ENCODE measurements around the gene EDEM3.
A peak's percentile ranks its signal among the peaks of the same experiment; 100 is the strongest.

Gene EDEM3

GRCh38 chr1:184669391-184669790 is 85.3 kb downstream of the EDEM3 start:
- no peak for DNase-seq (ENCODE audit: low spot score)

- no peak for DNase-seq (ENCODE audit: low spot score)
These were observed 89.3 kb downstream of the EDEM3 start for GRCh38 chr1:184665360-184665759.

- peak; percentile 60 for DNase-seq (ENCODE audit: low spot score)
These were observed 90.0 kb downstream of the EDEM3 start for GRCh38 chr1:184664661-184665060.

DNA sequence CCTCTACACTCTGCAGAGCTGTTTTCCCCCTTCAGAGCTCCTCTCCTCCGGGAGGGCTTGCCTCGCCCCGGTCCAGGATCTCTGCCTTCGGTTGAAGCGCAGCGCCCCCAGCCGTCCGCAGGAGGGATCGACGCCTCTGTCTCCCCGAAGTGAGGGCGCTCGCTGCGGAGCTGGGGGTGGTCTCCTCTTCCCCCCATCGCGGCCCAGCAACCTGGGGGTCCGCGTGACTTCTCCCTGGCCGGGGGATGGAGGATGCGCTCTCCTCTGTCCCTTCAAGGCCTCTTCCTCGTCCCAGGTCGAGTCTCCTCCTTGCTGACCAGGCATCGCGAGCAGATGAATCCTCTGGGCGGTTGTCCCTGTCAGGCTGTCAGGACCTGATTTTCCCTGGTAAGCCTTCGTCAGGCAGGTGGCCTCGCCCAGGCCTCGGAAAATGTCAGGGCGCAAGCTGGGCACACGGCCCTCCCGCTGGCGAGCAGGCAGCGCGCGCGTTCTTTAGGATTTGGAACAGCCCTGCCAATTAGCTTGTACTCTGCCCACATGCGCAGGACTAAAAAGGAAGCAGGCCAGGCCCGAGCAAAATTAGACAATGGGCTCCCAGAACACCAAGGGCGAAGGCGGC is 90.5 kb downstream of the EDEM3 start:
- DNase-seq (ENCODE audit: low spot score): peak; percentile 90

DNA sequence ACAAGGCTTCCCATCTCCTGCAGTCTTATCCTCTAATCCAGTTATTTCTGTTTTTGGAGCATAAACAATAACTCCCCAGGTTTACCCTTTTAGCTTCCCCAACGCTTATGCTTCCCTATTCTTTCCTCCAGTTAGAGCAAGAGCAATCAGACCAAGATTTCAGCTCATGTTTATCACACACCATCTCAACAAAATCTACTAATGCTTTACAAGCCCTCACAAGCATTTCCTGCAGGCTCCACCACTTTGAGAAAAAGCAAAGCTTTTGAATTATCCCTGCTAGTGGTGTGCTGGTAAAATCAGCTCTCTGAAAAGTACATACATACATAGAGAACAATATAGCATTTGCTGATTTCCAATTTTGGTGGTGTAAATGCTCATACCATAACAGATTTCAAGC is 92.9 kb downstream of the EDEM3 start:
- no peak for DNase-seq (ENCODE audit: low spot score)

DNA sequence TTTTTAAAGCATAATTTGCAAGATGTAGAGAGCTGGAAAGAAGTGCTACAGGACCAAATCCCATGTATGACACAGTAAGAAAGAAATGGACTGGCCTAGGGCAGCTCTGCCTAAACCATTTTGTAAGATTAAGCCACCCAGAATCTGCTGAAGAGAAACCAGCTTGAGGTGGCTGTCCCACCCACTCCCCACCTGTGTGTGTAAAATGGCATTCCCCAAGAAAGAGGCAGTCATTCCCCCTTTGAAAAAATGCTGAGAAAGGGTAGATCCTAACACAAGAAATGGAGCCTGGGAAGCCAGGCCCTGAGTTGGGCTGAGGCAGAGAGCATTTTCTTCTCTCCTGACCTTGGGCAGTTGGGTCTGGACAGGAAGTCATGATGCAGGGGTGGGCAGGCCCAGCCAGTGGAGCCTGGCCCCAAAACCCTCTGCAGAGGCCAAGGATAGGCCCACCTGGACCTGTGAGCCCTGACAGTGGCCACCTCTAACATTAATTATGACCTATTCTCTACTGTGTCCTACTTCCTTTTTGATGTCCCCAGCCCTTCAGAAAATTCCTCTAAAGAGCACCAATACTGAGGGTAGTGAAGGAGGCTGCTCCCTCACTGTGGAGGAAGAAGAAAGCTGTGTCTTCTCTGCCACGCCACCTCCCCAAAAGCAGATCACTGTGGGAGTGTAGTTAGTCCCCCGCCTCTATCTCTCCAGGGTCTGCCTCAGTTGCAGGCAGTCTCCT is 94.0 kb downstream of the EDEM3 start:
- DNase-seq (ENCODE audit: low spot score): no peak

GRCh38 chr1:184658055-184658454 is 96.6 kb downstream of the EDEM3 start:
- DNase-seq (ENCODE audit: low spot score): no peak

DNA sequence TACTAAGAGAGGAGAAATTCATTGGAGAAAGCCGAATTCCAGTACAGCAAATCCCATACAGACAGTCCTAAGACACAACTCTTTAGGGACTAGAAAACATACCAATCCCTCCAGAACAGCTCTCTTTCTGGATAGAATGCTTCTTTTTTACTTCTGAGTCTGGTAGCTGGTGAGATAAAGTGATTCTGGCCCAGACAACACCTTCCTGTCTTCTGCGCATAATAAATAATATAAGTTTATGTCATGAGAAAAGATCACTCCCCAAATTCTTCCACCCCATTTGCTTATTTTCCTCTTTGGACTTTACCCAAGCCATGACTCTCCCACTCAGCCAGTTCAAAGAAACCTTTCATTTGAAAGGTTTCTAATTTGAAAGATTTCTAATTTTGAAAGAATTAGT is 98.4 kb downstream of the EDEM3 start:
- DNase-seq (ENCODE audit: low spot score): no peak

GRCh38 chr1:184655185-184655584 is 99.5 kb downstream of the EDEM3 start:
- DNase-seq (ENCODE audit: low spot score): no peak

- no peak for DNase-seq (ENCODE audit: low spot score)
These were observed 104.3 kb downstream of the EDEM3 start for GRCh38 chr1:184650177-184650866.

- no peak for DNase-seq (ENCODE audit: low spot score)
These were observed 105.2 kb downstream of the EDEM3 start for GRCh38 chr1:184649451-184649888.

GRCh38 chr1:184648856-184649201 is 105.8 kb downstream of the EDEM3 start:
- DNase-seq (ENCODE audit: low spot score): no peak

- DNase-seq (ENCODE audit: low spot score): no peak
These were observed 106.3 kb downstream of the EDEM3 start for GRCh38 chr1:184648160-184648855.

DNA sequence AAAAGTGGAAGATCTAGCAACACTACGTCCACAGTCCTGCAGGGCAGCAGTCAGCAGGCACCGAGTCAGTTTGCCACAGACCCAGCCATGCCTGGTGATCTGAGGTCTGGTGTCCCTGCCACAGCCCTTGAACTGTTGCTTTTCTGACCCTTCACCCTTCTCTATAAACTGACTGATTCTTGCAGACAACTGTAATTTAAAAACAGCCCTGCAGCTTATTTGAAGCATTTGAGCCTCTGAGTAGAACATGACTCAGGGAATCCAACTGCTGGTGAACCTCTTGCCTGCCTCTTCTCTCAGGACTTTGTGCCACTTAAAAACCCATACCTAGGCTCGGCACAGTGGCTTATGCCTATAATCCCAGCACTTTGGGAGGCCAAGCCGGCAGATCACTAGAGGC is 107.2 kb downstream of the EDEM3 start:
- DNase-seq (ENCODE audit: low spot score): no peak

- no peak for DNase-seq (ENCODE audit: low spot score)
These were observed 107.8 kb downstream of the EDEM3 start for GRCh38 chr1:184646824-184647223.

GRCh38 chr1:184646178-184646701 is 108.4 kb downstream of the EDEM3 start:
- DNase-seq (ENCODE audit: low spot score): no peak

DNA sequence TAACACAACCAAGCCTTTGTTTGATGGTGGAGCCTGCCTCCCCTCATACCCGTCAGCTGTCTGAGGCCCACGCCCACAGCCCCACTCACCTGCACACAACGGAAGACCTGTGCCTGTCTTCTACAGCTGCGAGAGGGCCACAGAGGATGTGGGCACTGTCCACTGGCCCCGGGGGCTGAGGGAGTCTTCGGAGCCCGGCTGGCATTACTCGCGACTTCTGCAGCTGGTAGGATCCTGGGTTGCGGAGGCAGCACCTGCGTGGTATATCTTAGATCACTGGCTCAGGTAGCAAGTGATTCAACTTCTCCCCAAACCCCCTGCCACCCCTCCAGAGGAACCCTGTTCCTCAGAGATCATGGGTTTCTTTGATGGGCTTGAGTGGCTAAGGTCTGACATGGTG is 109.9 kb downstream of the EDEM3 start:
- DNase-seq (ENCODE audit: low spot score): no peak

DNA sequence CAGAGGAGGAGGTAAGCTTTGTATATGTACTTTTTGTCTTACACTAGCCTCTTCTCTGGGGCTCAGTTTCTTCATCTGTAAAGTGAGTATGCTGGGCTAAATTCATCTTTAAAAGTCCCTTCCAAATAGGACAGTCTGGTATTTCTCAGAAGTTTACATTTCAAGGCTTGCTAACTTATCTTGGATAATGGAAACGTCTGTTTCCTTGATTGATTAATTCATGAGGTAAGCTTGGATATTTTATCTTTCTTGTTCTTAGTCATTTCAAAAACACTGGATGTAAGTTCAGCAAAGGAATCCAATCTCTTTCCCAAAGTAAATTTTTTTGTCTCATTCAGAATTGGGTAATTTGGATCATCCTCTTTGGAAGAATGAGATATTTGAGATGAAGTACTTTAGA is 111.0 kb downstream of the EDEM3 start:
- DNase-seq (ENCODE audit: low spot score): no peak

GRCh38 chr1:184641894-184642293 is 112.8 kb downstream of the EDEM3 start:
- DNase-seq (ENCODE audit: low spot score): no peak

DNA sequence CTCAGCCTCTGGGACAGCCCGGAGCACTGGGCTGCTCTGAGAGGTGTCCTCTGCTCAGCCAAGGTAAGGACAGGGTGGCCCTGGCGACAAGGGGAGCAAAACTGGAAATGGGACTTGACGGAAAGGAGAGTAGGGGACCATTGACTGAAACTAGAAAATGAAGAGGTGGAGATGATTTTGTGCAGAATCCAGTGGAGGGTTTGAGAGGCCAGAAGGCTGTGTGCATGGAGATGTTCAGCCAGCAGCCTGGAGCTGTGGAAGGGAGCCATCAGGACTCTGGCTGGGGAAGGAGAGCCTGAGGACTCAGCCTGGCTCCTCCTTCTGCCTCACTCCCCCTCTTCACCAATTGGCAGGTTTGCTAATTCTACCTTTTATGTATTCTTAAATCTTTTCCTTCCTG is 114.2 kb downstream of the EDEM3 start:
- peak; percentile 11 for DNase-seq (ENCODE audit: low spot score)

Measured in ecto neural progenitor cell (in vitro differentiated cells).